Left kidney (tissue), 2 donors: ENCODE data around the gene TAF11L2. TPM values are rescaled to one million over a fixed set of nuclear protein-coding genes. Genes with fewer than 3 reads are reported as not detected.
"Not testable (repeated sequence)": the region's sequence is repeated elsewhere in the genome, so short reads cannot be mapped to it uniquely, and the experiment has no call there.

Source experiments
- DNase-seq: peaks from one replicate; pipeline ENCODE4 v3.0.0-alpha.2; 2013
- polyA plus RNA-seq: library from polyadenylated mRNA; unstranded; fragments of 120-200 nt; gene quantifications from one replicate; pipeline ENCODE4 v1.2.1, GENCODE V29; 2013; ENCODE audit not compliant: insufficient read length

TAF11L2 gene
- polyA plus RNA-seq, 1 donor, result not detected

DNA sequence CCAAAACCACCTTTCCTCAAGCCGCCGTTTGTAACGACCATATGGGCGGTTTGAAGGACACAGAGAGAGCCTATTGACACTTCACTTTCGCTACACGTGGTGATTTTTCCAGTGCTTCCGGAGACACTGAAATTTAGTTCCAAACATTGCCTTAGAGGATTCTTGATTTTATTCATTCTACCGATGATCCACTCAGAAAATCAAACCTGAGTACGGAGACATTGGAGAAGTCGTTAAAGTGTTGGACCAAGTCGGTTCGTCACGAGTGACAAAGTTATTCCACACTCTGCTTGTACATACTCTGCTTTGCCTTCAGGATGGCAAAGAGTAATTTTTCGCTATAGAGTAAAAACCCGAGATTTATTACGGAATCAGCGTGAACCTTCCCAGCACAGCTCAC lies 28.5 kb downstream of the TAF11L2 start:
- peak; percentile 3 for DNase-seq

GRCh38 chr5:17528369-17528768 lies 30.3 kb downstream of the TAF11L2 start, which contains the start of gene TAF11L6:
Gene TAF11L6, plus strand, starts transcription at chr5:17528669.
- DNase-seq, result not testable (repeated sequence)

Other genes starting within 250 kb of the TAF11L2 start
- gene TAF11L3, start 20.1 kb downstream of the TAF11L2 start, polyA plus RNA-seq, result not detected
- gene TAF11L4, start 23.6 kb downstream of the TAF11L2 start, polyA plus RNA-seq, result not detected
- gene TAF11L5, start 27.0 kb downstream of the TAF11L2 start, polyA plus RNA-seq, result not detected
- not detected for gene TAF11L6, start 30.4 kb downstream of the TAF11L2 start, polyA plus RNA-seq
- gene TAF11L7, start 87.5 kb downstream of the TAF11L2 start, polyA plus RNA-seq, result not detected
- not detected for gene TAF11L8, start 92.7 kb downstream of the TAF11L2 start, polyA plus RNA-seq
- not detected for gene TAF11L9, start 96.2 kb downstream of the TAF11L2 start, polyA plus RNA-seq
- gene TAF11L10, start 99.6 kb downstream of the TAF11L2 start, polyA plus RNA-seq, result not detected
- not detected for gene TAF11L11, start 106.0 kb downstream of the TAF11L2 start, polyA plus RNA-seq
- not detected for gene TAF11L12, start 112.2 kb downstream of the TAF11L2 start, polyA plus RNA-seq
- not detected for gene TAF11L13, start 133.9 kb downstream of the TAF11L2 start, polyA plus RNA-seq
- not detected for gene TAF11L14, start 136.2 kb downstream of the TAF11L2 start, polyA plus RNA-seq